ENCODE data around the gene AGBL4.

DNA sequence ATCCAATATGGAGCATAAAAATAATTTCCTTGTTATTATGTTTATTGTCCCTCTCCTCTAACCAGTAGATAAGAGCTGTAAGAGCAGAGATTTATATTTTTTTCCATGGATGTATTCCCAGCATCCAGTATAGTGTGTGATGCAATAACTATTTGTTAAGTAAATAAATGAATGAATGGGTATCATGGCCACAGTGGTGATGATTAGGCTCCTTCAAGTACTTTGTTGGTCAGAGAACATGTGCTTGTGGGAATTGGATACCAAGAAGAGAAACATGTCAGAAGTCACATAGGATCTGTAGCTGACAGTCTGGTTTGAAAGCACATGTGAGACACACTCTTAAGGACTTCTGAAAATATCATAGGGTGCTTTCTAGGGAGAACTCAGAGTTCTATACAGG lies 588.5 kb downstream of the AGBL4 start:
- TF ChIP-seq EZH2 (IDR thresholded peaks at IDR 0.05) (no peak), POLR2AphosphoS5 (IDR thresholded peaks at IDR 0.05; ENCODE audit: borderline replicate concordance, low read depth, low read length) (no peak)

Measured in SK-N-MC (cell line).